ENCODE results near the gene UNK. TPM values are rescaled to one million over a fixed set of nuclear protein-coding genes. Genes with fewer than 3 reads are reported as not detected.

Gene UNK, protein sequence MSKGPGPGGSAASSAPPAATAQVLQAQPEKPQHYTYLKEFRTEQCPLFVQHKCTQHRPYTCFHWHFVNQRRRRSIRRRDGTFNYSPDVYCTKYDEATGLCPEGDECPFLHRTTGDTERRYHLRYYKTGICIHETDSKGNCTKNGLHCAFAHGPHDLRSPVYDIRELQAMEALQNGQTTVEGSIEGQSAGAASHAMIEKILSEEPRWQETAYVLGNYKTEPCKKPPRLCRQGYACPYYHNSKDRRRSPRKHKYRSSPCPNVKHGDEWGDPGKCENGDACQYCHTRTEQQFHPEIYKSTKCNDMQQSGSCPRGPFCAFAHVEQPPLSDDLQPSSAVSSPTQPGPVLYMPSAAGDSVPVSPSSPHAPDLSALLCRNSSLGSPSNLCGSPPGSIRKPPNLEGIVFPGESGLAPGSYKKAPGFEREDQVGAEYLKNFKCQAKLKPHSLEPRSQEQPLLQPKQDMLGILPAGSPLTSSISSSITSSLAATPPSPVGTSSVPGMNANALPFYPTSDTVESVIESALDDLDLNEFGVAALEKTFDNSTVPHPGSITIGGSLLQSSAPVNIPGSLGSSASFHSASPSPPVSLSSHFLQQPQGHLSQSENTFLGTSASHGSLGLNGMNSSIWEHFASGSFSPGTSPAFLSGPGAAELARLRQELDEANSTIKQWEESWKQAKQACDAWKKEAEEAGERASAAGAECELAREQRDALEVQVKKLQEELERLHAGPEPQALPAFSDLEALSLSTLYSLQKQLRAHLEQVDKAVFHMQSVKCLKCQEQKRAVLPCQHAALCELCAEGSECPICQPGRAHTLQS
- total RNA-seq (2022) (12.3 and 16.0 TPM in 2 replicates), Bru-seq, nascent RNA (percentile 68 among the genes with signal in this experiment), BruChase-seq, experiment 1, labeled RNA remaining after a 6-hour chase (percentile 76 among the genes with signal in this experiment), BruChase-seq, experiment 2, labeled RNA remaining after a 2-hour chase (percentile 73 among the genes with signal in this experiment)
- long read RNA-seq, transcript UNK-202 (4 exons, 1,312 nt) = major isoform, 7 of 15 reads
- long read RNA-seq, partial matches to known transcripts = 1 of 15 reads
- long read RNA-seq, other reads (novel, unspliced or antisense) = 4 of 15 reads

DNA sequence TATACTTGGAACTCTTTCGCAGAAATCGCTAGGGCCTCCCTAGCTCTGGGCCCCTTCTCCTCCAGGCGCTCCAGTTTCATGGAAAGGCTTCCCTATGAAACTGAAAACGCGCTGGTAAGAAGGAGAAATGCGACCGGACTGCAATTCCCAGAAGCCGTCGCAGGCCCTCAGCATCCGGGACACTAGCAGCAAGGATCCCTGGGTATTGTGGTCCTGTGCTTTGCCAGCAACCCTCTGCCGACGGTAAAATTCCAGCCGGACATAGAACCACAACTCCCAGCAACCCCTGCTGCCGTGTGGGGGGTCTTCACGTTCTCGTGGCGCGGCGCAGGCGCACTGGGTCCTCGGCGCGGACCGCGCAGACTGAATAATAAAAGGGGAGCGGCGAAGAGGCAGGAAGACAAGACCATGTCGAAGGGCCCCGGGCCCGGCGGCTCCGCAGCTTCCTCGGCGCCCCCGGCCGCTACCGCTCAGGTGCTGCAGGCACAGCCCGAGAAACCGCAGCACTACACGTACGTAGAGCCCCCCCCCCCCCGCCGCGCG is at the start of gene UNK:
Gene UNK (plus strand): TSS at position 334 of the 543 bp plus-strand sequence. CDS start 75 bp downstream, at position 409.
- Mint-ChIP-seq H3K27me3 (ENCODE audit: insufficient read depth, unreplicated experiment) (no peaks in the 10 kb centered on the region), H3K36me3 (ENCODE audit: insufficient read depth, unreplicated experiment) (peaks cover 18% of the 10 kb centered on the region), H3K27ac (ENCODE audit: low read depth, unreplicated experiment) (peak within 1 kb of the TSS; percentile 96), H3K4me3 (ENCODE audit: unreplicated experiment) (peak within 1 kb of the TSS; percentile 80), H3K4me1 (ENCODE audit: insufficient read depth, unreplicated experiment) (peaks cover 19% of the 10 kb centered on the region), H3K9me3 (ENCODE audit: unreplicated experiment) (no peaks in the 10 kb centered on the region)
- intact Hi-C loops (cut with micrococcal nuclease) = no loop called here
- TF ChIP-seq, protein P1, sequence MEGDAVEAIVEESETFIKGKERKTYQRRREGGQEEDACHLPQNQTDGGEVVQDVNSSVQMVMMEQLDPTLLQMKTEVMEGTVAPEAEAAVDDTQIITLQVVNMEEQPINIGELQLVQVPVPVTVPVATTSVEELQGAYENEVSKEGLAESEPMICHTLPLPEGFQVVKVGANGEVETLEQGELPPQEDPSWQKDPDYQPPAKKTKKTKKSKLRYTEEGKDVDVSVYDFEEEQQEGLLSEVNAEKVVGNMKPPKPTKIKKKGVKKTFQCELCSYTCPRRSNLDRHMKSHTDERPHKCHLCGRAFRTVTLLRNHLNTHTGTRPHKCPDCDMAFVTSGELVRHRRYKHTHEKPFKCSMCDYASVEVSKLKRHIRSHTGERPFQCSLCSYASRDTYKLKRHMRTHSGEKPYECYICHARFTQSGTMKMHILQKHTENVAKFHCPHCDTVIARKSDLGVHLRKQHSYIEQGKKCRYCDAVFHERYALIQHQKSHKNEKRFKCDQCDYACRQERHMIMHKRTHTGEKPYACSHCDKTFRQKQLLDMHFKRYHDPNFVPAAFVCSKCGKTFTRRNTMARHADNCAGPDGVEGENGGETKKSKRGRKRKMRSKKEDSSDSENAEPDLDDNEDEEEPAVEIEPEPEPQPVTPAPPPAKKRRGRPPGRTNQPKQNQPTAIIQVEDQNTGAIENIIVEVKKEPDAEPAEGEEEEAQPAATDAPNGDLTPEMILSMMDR (IDR thresholded peaks at IDR 0.05; ENCODE audit: unreplicated experiment) = no peak
- ChIA-PET CTCF (interaction anchor here (0.7 to 2.1 kb wide), 6 partner anchors 19 to 213 kb away, joined by 3 to 6 read pairs (median 4); partner anchors contain the start of genes GALK1 and WBP2), POLR2A (interaction anchor here (0.6 to 6.0 kb wide), 26 partner anchors 9 to 555 kb away, joined by 3 to 91 read pairs (median 6); partner anchors contain the start of genes GALK1, ITGB4, MRPL38 and RECQL5)
- no TSS peak for BruUV-seq (replicated peaks)
- DNase-seq (ENCODE audit: unreplicated experiment) = peak; percentile 99

DNA sequence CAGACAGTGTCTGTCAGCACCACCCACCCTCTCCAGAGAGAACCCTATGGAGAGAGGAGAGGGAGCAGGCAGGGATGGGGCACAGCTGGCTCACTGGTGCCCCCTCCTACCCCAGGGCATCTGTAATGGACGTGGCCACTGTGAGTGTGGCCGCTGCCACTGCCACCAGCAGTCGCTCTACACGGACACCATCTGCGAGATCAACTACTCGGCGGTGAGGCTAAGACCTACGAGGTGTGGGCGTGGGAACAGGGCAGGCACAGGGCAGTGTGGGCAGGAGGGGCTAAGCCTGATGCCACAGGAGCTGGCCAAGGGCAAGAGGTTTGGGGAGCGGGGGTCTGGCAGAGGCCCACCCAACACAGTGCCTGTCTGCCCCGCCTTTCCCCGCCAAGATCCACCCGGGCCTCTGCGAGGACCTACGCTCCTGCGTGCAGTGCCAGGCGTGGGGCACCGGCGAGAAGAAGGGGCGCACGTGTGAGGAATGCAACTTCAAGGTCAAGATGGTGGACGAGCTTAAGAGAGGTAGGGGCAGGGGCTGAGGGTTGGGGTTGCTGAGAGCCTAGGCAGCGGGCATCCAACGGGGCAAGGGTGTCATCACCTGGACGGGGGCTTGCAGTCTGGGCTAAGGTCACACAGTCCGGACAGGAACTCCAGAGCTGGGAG is 48.3 kb upstream of the UNK start:
- Mint-ChIP-seq H3K27ac (ENCODE audit: low read depth, unreplicated experiment) (no peak overlapping the region), H3K4me1 (ENCODE audit: insufficient read depth, unreplicated experiment) (no peaks in the 10 kb centered on the region), H3K27me3 (ENCODE audit: insufficient read depth, unreplicated experiment) (no peaks in the 10 kb centered on the region), H3K36me3 (ENCODE audit: insufficient read depth, unreplicated experiment) (peaks cover 94% of the 10 kb centered on the region), H3K9me3 (ENCODE audit: unreplicated experiment) (no peaks in the 10 kb centered on the region), H3K4me3 (ENCODE audit: unreplicated experiment) (no peak overlapping the region)
- TF ChIP-seq, protein P1 (IDR thresholded peaks at IDR 0.05; ENCODE audit: unreplicated experiment) = no peak
- intact Hi-C loops (cut with micrococcal nuclease) = no loop called here
- no TSS peak for BruUV-seq (replicated peaks)
- ChIA-PET CTCF (interaction anchor here (0.6 to 0.9 kb wide), 2 partner anchors 10 to 56 kb away, joined by 3 read pairs; no protein-coding TSS in a partner anchor), POLR2A (interaction anchor here (4.4 to 28.4 kb wide), 2 partner anchors 13 to 53 kb away, joined by 18 to 748 read pairs; no protein-coding TSS in a partner anchor)
- DNase-seq (ENCODE audit: unreplicated experiment) = no peak

DNA sequence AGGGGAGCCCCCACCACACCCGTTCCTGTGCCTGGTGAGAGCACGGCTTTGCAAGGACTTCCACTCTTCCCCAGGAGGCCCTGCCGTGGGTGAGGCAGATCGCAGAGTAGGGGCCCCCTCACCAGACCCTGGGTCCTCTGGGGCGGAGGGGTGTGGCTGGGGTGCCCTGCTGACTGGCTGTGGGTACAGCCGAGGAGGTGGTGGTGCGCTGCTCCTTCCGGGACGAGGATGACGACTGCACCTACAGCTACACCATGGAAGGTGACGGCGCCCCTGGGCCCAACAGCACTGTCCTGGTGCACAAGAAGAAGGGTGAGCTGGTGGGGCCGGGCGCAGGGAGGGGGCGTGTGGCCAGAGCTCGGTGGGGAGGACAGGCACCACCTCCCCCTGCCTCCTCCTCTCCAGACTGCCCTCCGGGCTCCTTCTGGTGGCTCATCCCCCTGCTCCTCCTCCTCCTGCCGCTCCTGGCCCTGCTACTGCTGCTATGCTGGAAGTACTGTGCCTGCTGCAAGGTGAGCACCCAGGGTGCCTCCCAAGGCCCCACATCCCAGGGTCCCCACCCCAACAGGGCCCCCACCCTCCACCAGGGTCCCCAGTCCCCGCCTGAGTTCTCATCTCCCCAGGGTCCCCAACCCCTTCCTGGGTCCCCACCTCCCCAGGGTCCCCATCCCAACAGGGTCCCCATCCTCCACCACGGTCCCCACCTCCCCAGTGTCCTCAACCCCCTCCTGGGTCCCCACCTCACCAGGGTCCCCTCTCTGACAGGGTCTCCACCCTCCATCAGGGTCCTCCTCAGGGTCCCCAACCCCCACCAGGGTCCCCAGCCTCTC is 47.3 kb upstream of the UNK start:
- ChIA-PET CTCF (interaction anchor here (0.6 to 2.2 kb wide), 7 partner anchors 9 to 58 kb away, joined by 3 to 12 read pairs (median 6); no protein-coding TSS in a partner anchor), POLR2A (interaction anchor here (0.6 to 28.4 kb wide), 7 partner anchors 11 to 116 kb away, joined by 3 to 748 read pairs (median 4); no protein-coding TSS in a partner anchor)
- Mint-ChIP-seq H3K27me3 (ENCODE audit: insufficient read depth, unreplicated experiment) (no peaks in the 10 kb centered on the region), H3K4me1 (ENCODE audit: insufficient read depth, unreplicated experiment) (no peaks in the 10 kb centered on the region), H3K9me3 (ENCODE audit: unreplicated experiment) (no peaks in the 10 kb centered on the region), H3K36me3 (ENCODE audit: insufficient read depth, unreplicated experiment) (peaks cover 94% of the 10 kb centered on the region), H3K27ac (ENCODE audit: low read depth, unreplicated experiment) (no peak overlapping the region), H3K4me3 (ENCODE audit: unreplicated experiment) (no peak overlapping the region)
- TF ChIP-seq, protein P1 (IDR thresholded peaks at IDR 0.05; ENCODE audit: unreplicated experiment) = no peak
- no TSS peak for BruUV-seq (replicated peaks)
- intact Hi-C loops (cut with micrococcal nuclease) = no loop called here
- no peak for DNase-seq (ENCODE audit: unreplicated experiment)
